Measurements from ENCODE around the gene SLC25A19. TPM values are rescaled to one million over a fixed set of nuclear protein-coding genes. Genes with fewer than 3 reads are reported as not detected.
A peak's percentile ranks its signal among the peaks of the same experiment; 100 is the strongest.
"Not testable (repeated sequence)": the region's sequence is repeated elsewhere in the genome, so short reads cannot be mapped to it uniquely, and the experiment has no call there.

Gene SLC25A19
- total RNA-seq, 1 donor from 2014 or later, result 12.8 TPM

- Mint-ChIP-seq H3K9me3 (ENCODE audit: unreplicated experiment) (no peaks in the 10 kb centered on the region), H3K4me1 (ENCODE audit: low read depth, unreplicated experiment) (peaks cover 26% of the 10 kb centered on the region), H3K27ac (ENCODE audit: unreplicated experiment) (peak overlapping the region; percentile 98), H3K4me3 (ENCODE audit: unreplicated experiment) (peak overlapping the region; percentile 91), H3K36me3 (ENCODE audit: low read depth, unreplicated experiment) (no peaks in the 10 kb centered on the region), H3K27me3 (ENCODE audit: low read depth, unreplicated experiment) (no peaks in the 10 kb centered on the region)
- Histone ChIP-seq H3K9me3 (ENCODE audit: insufficient read depth, low read depth, low read length) (no peaks in the 10 kb centered on the region), H3K79me2 (ENCODE audit: insufficient read depth, low read length) (peaks cover 63% of the 10 kb centered on the region), H3K27me3 (ENCODE audit: insufficient read depth, low read length) (no peaks in the 10 kb centered on the region), H3K36me3 (ENCODE audit: insufficient read depth, low read length) (peaks cover 16% of the 10 kb centered on the region), H4K20me1 (ENCODE audit: insufficient read depth, low read length) (peaks cover 26% of the 10 kb centered on the region), H3K4me3 (ENCODE audit: insufficient read depth, low read depth, low read length) (peak overlapping the region; percentile 93), H3K27ac (ENCODE audit: low read depth, low read length) (peak overlapping the region; percentile 100), H2AFZ (ENCODE audit: low read depth, low read length) (peak overlapping the region; percentile 97), H3K4me1 (ENCODE audit: insufficient read depth, low read length) (peaks cover 17% of the 10 kb centered on the region), H3K4me2 (ENCODE audit: low read length) (peak overlapping the region; percentile 94), H3K9ac (ENCODE audit: low read length) (peak overlapping the region; percentile 97)
- TF ChIP-seq, protein P1, sequence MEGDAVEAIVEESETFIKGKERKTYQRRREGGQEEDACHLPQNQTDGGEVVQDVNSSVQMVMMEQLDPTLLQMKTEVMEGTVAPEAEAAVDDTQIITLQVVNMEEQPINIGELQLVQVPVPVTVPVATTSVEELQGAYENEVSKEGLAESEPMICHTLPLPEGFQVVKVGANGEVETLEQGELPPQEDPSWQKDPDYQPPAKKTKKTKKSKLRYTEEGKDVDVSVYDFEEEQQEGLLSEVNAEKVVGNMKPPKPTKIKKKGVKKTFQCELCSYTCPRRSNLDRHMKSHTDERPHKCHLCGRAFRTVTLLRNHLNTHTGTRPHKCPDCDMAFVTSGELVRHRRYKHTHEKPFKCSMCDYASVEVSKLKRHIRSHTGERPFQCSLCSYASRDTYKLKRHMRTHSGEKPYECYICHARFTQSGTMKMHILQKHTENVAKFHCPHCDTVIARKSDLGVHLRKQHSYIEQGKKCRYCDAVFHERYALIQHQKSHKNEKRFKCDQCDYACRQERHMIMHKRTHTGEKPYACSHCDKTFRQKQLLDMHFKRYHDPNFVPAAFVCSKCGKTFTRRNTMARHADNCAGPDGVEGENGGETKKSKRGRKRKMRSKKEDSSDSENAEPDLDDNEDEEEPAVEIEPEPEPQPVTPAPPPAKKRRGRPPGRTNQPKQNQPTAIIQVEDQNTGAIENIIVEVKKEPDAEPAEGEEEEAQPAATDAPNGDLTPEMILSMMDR (IDR thresholded peaks at IDR 0.05; ENCODE audit: insufficient read depth, low read depth, low read length), result no peak
- DNase-seq (ENCODE audit: low read depth) (no peak), FAIRE-seq (no peak)
These were observed 28.4 kb downstream of the SLC25A19 start for GRCh38 chr17:75260641-75261335.

DNA sequence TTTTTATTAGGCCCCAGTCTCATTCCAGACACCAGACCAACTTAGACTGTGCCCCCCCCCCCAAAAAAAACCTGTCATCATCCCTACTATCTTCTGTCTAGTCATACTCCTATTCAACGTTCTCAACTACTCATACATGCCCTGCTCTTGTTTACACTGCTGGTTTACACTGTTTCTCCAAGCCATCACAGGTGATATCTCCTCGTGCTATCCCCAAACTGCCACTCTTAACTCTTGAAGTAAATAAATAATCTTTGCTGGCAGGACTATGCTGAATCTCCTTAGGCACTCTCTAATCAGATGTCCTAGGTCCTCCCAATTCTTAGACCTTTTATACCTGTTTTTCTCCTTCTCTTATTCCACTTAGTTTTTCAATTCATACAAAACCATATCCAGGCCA is 32.0 kb downstream of the SLC25A19 start:
- H3K9me3 Mint-ChIP-seq (ENCODE audit: unreplicated experiment); H3K27ac ChIP-seq (ENCODE audit: low read depth, low read length); H3K4me3 ChIP-seq (ENCODE audit: insufficient read depth, low read depth, low read length); H3K36me3 ChIP-seq (ENCODE audit: insufficient read depth, low read length); H3K27ac Mint-ChIP-seq (ENCODE audit: unreplicated experiment); H3K27me3 Mint-ChIP-seq (ENCODE audit: low read depth, unreplicated experiment); H3K9ac ChIP-seq (ENCODE audit: low read length); H3K36me3 Mint-ChIP-seq (ENCODE audit: low read depth, unreplicated experiment); H3K9me3 ChIP-seq (ENCODE audit: insufficient read depth, low read depth, low read length); FAIRE-seq; H3K27me3 ChIP-seq (ENCODE audit: insufficient read depth, low read length); H3K4me2 ChIP-seq (ENCODE audit: low read length); H2AFZ ChIP-seq (ENCODE audit: low read depth, low read length); DNase-seq (ENCODE audit: low read depth); H3K4me3 Mint-ChIP-seq (ENCODE audit: unreplicated experiment): not testable (repeated sequence)
- peaks cover 19% of the 10 kb centered on the region for H3K4me1 Mint-ChIP-seq (ENCODE audit: low read depth, unreplicated experiment)
- peaks cover 52% of the 10 kb centered on the region for H3K79me2 ChIP-seq (ENCODE audit: insufficient read depth, low read length)
- H3K4me1 ChIP-seq (ENCODE audit: insufficient read depth, low read length), result peaks cover 10% of the 10 kb centered on the region
- peaks cover 26% of the 10 kb centered on the region for H4K20me1 ChIP-seq (ENCODE audit: insufficient read depth, low read length)

- not testable (repeated sequence) for H3K4me3 Mint-ChIP-seq (ENCODE audit: unreplicated experiment); H3K9ac ChIP-seq (ENCODE audit: low read length); FAIRE-seq; H3K27me3 ChIP-seq (ENCODE audit: insufficient read depth, low read length); H3K27me3 Mint-ChIP-seq (ENCODE audit: low read depth, unreplicated experiment); H3K36me3 ChIP-seq (ENCODE audit: insufficient read depth, low read length); H3K4me2 ChIP-seq (ENCODE audit: low read length); H3K4me3 ChIP-seq (ENCODE audit: insufficient read depth, low read depth, low read length); H3K27ac ChIP-seq (ENCODE audit: low read depth, low read length); H3K9me3 Mint-ChIP-seq (ENCODE audit: unreplicated experiment); DNase-seq (ENCODE audit: low read depth); H3K4me1 ChIP-seq (ENCODE audit: insufficient read depth, low read length); H3K9me3 ChIP-seq (ENCODE audit: insufficient read depth, low read depth, low read length); H2AFZ ChIP-seq (ENCODE audit: low read depth, low read length); H3K36me3 Mint-ChIP-seq (ENCODE audit: low read depth, unreplicated experiment)
- H4K20me1 ChIP-seq (ENCODE audit: insufficient read depth, low read length), result peaks cover 37% of the 10 kb centered on the region
- peaks cover 19% of the 10 kb centered on the region for H3K4me1 Mint-ChIP-seq (ENCODE audit: low read depth, unreplicated experiment)
- peak overlapping the region; percentile 41 for H3K27ac Mint-ChIP-seq (ENCODE audit: unreplicated experiment)
- peaks cover 50% of the 10 kb centered on the region for H3K79me2 ChIP-seq (ENCODE audit: insufficient read depth, low read length)
These were observed 33.1 kb downstream of the SLC25A19 start for GRCh38 chr17:75255954-75256698.
